Neutrophil (primary cell): Measurements from ENCODE around the gene HIPK2.
A peak's percentile ranks its signal among the peaks of the same experiment; 100 is the strongest.

Source experiments
- H3K27ac ChIP-seq: fragments of 200-600 bp; sonication (generic); 2 replicates; pipeline ENCODE4 v1.5.1; 2016; ENCODE audit warnings: mild to moderate bottlenecking, moderate library complexity
- H3K27me3 ChIP-seq: fragments of 200-600 bp; sonication (generic); 2 replicates; pipeline ENCODE4 v1.6.0; 2016; ENCODE audit warnings: mild to moderate bottlenecking
- H3K36me3 ChIP-seq: fragments of 200-600 bp; sonication (generic); 2 replicates; pipeline ENCODE4 v1.5.1; 2017
- H3K4me1 ChIP-seq, 2 experiments: fragments of 200-600 bp in 1 of 2; sonication (generic) in 1 of 2; 1 replicate in 1 of 2; 2 replicates in 1 of 2; pipeline versions ENCODE4 v1.5.1 to v1.6.1; 2013 to 2016; ENCODE audit warnings: low read depth in 1 of 2, low read length in 1 of 2, mild to moderate bottlenecking in 1 of 2, moderate library complexity in 1 of 2; ENCODE audit not compliant: control insufficient read depth in 1 of 2, insufficient read depth in 1 of 2
- H3K4me3 ChIP-seq, 2 experiments: fragments of 200-600 bp in 1 of 2; sonication (generic) in 1 of 2; 1 replicate in 1 of 2; 2 replicates in 1 of 2; pipeline ENCODE4 v1.5.1; 2013 to 2016; ENCODE audit warnings: low read depth in 1 of 2, low read length in 1 of 2, mild to moderate bottlenecking in 1 of 2, moderate library complexity in 1 of 2
- H3K9me3 ChIP-seq: fragments of 200-600 bp; sonication (generic); 2 replicates; pipeline ENCODE4 v1.5.1; 2016
- TF ChIP-seq, protein P1 (sequence below): fragments of 200-600 bp; sonication (generic); IDR thresholded peaks from 2 replicates; pipeline ENCODE4 v1.5.1; 2016; ENCODE audit warnings: antibody characterized with exemption

The HIPK2 gene

DNA sequence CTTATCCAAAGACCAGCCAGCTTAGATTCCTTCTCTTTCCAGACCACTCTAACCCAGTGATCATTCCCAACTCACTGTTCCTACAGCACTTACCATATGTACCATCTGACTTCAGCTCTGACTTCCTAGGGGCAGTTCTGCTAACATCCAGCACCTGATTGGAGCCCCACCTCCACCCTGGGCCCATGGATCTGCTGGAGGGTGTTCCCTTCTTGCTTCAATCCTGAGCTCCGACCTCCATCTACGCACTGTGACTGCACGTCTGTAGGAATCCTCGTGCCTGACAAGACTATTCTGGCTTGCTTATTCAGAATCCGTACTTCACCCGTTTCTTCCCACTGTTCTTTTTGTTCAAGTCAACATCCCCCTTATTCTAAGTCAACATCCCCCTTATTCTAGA is 57.6 kb downstream of the HIPK2 start:
- Histone ChIP-seq H3K4me1 (peaks cover 92 to 93% of the 10 kb centered on the region in 2 experiments), H3K36me3 (peaks cover 16% of the 10 kb centered on the region), H3K27ac (peak overlapping the region; percentile 93), H3K4me3 (peak overlapping the region in 1 of 2 experiments; percentile 3), H3K27me3 (no peaks in the 10 kb centered on the region), H3K9me3 (no peaks in the 10 kb centered on the region)
- TF ChIP-seq, protein P1, sequence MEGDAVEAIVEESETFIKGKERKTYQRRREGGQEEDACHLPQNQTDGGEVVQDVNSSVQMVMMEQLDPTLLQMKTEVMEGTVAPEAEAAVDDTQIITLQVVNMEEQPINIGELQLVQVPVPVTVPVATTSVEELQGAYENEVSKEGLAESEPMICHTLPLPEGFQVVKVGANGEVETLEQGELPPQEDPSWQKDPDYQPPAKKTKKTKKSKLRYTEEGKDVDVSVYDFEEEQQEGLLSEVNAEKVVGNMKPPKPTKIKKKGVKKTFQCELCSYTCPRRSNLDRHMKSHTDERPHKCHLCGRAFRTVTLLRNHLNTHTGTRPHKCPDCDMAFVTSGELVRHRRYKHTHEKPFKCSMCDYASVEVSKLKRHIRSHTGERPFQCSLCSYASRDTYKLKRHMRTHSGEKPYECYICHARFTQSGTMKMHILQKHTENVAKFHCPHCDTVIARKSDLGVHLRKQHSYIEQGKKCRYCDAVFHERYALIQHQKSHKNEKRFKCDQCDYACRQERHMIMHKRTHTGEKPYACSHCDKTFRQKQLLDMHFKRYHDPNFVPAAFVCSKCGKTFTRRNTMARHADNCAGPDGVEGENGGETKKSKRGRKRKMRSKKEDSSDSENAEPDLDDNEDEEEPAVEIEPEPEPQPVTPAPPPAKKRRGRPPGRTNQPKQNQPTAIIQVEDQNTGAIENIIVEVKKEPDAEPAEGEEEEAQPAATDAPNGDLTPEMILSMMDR: no peak

DNA sequence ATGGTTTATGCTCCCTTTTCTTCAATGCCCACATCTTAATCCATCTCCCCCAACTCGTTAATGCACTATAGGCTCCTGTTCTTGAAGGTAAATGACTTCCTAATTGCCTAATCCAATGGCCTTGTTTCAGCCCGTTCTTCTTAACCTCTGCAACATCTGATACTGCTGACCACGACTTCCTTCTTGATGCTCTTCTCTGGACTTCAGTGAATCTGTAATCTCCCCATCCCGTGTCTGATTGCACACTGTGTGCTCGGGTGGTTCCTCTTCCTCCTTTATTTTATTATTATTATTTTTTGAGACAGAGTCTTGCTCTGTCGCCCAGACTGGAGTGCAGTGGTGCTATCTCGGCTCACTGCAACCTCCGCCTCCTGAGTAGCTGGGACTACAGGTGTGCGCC is 58.9 kb downstream of the HIPK2 start:
- Histone ChIP-seq H3K27me3 (no peaks in the 10 kb centered on the region), H3K9me3 (no peaks in the 10 kb centered on the region), H3K4me1 (peaks cover 92 to 93% of the 10 kb centered on the region in 2 experiments), H3K4me3 (peak overlapping the region; percentile 6 to 30), H3K36me3 (peaks cover 25% of the 10 kb centered on the region), H3K27ac (peak overlapping the region; percentile 93)
- TF ChIP-seq, protein P1: no peak

DNA sequence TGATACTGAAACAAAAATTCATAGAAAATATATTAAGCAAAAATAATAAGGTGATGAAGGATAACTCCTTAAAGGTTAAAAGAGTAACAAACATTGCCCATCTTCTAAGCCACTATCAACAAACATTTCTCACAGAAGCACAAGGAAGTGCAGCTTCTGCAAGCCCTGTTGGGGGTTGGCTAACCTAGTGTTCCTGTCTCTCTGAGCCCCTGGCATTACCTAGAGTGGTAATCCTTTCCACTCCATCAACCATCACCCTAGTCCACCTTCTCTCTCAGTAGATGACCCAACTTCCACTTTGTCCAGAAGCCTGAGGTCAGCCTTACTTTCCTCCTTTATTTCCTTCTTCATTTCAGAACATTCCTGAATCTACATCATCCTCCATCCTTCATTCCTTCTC is 59.7 kb downstream of the HIPK2 start:
- H3K36me3 ChIP-seq: peaks cover 30% of the 10 kb centered on the region
- TF ChIP-seq, protein P1: no peak
- peak overlapping the region; percentile 6 to 30 for H3K4me3 ChIP-seq
- no peaks in the 10 kb centered on the region for H3K27me3 ChIP-seq
- no peaks in the 10 kb centered on the region for H3K9me3 ChIP-seq
- peak overlapping the region; percentile 93 for H3K27ac ChIP-seq
- peaks cover 90 to 93% of the 10 kb centered on the region in 2 experiments for H3K4me1 ChIP-seq

DNA sequence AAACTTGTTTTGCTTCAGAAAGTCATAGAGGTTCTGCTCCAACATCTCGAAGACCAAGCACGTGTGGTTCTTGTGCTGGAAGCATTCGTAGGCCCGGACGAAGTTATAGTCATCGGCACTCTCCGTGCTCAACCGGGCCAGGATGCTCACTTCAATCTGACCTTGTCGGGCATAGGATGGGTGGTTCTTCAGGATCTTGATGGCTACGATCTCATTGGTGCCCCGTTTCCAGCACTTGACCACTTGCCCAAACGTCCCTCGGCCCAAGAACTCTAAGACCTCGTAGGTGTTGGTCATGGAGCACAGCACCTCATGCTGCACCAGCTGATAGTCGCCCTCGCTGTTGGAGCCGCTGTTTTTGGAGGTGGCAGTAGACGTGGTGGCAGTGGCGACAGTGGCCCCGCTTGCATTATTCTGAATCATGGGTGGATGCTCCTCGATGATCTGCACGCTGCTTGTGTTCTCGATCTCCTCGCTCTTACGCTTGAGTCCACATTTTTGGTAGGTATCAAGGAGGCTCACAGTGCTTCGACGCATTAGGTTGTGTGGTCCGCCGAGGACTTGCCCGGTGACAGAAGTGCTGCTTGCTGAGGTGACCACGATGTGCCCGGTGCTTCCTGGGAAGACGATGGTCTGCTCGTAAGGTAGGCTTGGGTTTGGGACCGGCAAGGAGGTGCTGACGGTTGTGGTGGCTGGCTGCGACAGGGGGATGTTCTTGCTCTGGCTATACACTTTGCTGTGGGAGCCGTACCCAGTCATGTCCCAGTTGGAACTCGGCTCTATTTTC is 61.4 kb downstream of the HIPK2 start:
- Histone ChIP-seq H3K9me3 (no peaks in the 10 kb centered on the region), H3K4me3 (no peak overlapping the region), H3K27ac (peak overlapping the region; percentile 93), H3K27me3 (no peaks in the 10 kb centered on the region), H3K4me1 (peaks cover 78 to 79% of the 10 kb centered on the region in 2 experiments), H3K36me3 (peaks cover 35% of the 10 kb centered on the region)
- TF ChIP-seq, protein P1: no peak

DNA sequence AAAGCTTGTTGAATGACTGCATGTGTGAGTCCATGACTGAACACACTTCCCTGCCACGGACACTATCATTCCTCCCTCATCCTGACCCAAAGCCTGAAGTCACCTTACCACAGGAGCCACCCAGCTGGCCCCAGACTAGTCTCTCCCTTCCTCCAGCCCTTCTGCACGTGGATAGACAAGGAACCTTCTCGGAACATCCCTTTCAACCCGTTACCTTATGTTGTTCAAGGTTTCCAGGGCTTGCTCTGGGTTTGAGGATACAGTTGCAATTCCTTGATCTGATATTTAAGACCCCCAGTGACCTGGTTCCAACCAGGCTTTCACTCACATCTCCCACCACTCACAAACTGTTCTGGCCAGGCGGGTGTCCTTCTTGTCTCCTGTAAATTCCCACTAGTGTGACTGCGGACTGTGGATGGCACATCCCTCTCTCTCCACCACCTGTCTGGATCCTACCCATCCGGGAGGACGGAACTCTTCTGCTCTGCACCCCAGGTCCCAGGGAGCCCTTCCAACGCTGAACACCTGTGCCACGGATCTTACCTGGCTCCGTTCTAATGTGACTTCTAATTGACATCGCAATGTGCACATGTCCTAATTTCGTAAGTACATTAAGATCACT is 62.5 kb downstream of the HIPK2 start:
- Histone ChIP-seq H3K36me3 (peaks cover 35% of the 10 kb centered on the region), H3K27ac (peak overlapping the region; percentile 60), H3K9me3 (no peaks in the 10 kb centered on the region), H3K27me3 (no peaks in the 10 kb centered on the region), H3K4me3 (no peak overlapping the region), H3K4me1 (peaks cover 67 to 72% of the 10 kb centered on the region in 2 experiments)
- TF ChIP-seq, protein P1: no peak
